ENCODE data around the gene TREML1.

The TREML1 gene

DNA sequence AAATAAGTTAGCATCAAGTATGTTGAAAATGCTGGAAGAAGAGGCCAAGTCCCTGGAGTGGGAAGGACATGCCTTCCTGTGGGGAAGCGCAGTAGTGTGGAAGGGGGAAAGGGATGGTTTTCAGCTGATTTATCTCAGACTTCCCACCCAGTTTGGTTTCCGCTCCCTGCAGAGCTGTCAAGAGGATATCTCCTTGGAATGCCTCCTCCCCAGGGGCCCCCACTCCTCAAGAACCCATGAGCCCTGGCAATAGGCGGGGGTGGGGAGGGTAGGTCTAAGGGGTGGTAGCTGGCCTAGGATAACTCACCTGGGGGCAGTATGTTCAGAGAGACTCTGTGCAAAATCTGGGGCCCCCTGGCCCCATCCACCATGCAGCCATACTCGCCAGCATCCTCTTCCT is 696 bp downstream of the TREML1 start:
- Histone ChIP-seq H3K36me3 (ENCODE audit: control insufficient read depth in 1 of 2, insufficient read depth in 2 of 2, low read length in 2 of 2) (no peaks in the 10 kb centered on the region), H3K4me1 (ENCODE audit: control insufficient read depth in 1 of 2, insufficient read depth in 2 of 2, low read length in 2 of 2) (no peaks in the 10 kb centered on the region), H3K27me3 (ENCODE audit: control insufficient read depth in 1 of 2, insufficient read depth in 2 of 2, low read length in 2 of 2) (peaks cover 0 to 5% of the 10 kb centered on the region in 2 donors), H3K9ac (ENCODE audit: low read depth in 1 of 2, low read length in 2 of 2) (no peak overlapping the region), H3K4me3 (ENCODE audit: low read depth in 1 of 2, low read length in 2 of 2) (no peak overlapping the region), H3K27ac (ENCODE audit: low read depth, low read length) (no peak overlapping the region), H3K9me3 (ENCODE audit: control insufficient read depth in 1 of 2, low read length in 2 of 2) (no peaks in the 10 kb centered on the region)

- H3K9ac ChIP-seq (ENCODE audit: low read depth in 1 of 2, low read length in 2 of 2) = no peak overlapping the region
Observed at GRCh38 chr6:41150671-41151070, 3.5 kb downstream of the TREML1 start.

GRCh38 chr6:41147917-41148316 is 6.2 kb downstream of the TREML1 start:
- H3K9me3 ChIP-seq (ENCODE audit: control insufficient read depth in 1 of 2, low read length in 2 of 2) = no peaks in the 10 kb centered on the region
- H3K4me1 ChIP-seq (ENCODE audit: control insufficient read depth in 1 of 2, insufficient read depth in 2 of 2, low read length in 2 of 2) = no peaks in the 10 kb centered on the region
- H3K27ac ChIP-seq (ENCODE audit: low read depth, low read length) = no peak overlapping the region
- no peak overlapping the region for H3K4me3 ChIP-seq (ENCODE audit: low read depth in 1 of 2, low read length in 2 of 2)
- no peak overlapping the region for H3K9ac ChIP-seq (ENCODE audit: low read depth in 1 of 2, low read length in 2 of 2)
- H3K36me3 ChIP-seq (ENCODE audit: control insufficient read depth in 1 of 2, insufficient read depth in 2 of 2, low read length in 2 of 2) = no peaks in the 10 kb centered on the region
- H3K27me3 ChIP-seq (ENCODE audit: control insufficient read depth in 1 of 2, insufficient read depth in 2 of 2, low read length in 2 of 2) = no peaks in the 10 kb centered on the region

More at GRCh38 chr6:41150671-41151070, 3.5 kb downstream of the TREML1 start:
- no peaks in the 10 kb centered on the region for H3K4me1 ChIP-seq (ENCODE audit: control insufficient read depth in 1 of 2, insufficient read depth in 2 of 2, low read length in 2 of 2)
- no peak overlapping the region for H3K4me3 ChIP-seq (ENCODE audit: low read depth in 1 of 2, low read length in 2 of 2)
- no peaks in the 10 kb centered on the region for H3K9me3 ChIP-seq (ENCODE audit: control insufficient read depth in 1 of 2, low read length in 2 of 2)
- no peaks in the 10 kb centered on the region for H3K36me3 ChIP-seq (ENCODE audit: control insufficient read depth in 1 of 2, insufficient read depth in 2 of 2, low read length in 2 of 2)
- H3K27me3 ChIP-seq (ENCODE audit: control insufficient read depth in 1 of 2, insufficient read depth in 2 of 2, low read length in 2 of 2) = no peaks in the 10 kb centered on the region
- no peak overlapping the region for H3K27ac ChIP-seq (ENCODE audit: low read depth, low read length)

GRCh38 chr6:41136911-41137310 is 17.2 kb downstream of the TREML1 start:
- Histone ChIP-seq H3K4me1 (ENCODE audit: control insufficient read depth in 1 of 2, insufficient read depth in 2 of 2, low read length in 2 of 2) (no peaks in the 10 kb centered on the region), H3K9me3 (ENCODE audit: control insufficient read depth in 1 of 2, low read length in 2 of 2) (no peaks in the 10 kb centered on the region), H3K27ac (ENCODE audit: low read depth, low read length) (no peak overlapping the region), H3K36me3 (ENCODE audit: control insufficient read depth in 1 of 2, insufficient read depth in 2 of 2, low read length in 2 of 2) (no peaks in the 10 kb centered on the region), H3K27me3 (ENCODE audit: control insufficient read depth in 1 of 2, insufficient read depth in 2 of 2, low read length in 2 of 2) (no peaks in the 10 kb centered on the region), H3K4me3 (ENCODE audit: low read depth in 1 of 2, low read length in 2 of 2) (no peak overlapping the region), H3K9ac (ENCODE audit: low read depth in 1 of 2, low read length in 2 of 2) (no peak overlapping the region)

DNA sequence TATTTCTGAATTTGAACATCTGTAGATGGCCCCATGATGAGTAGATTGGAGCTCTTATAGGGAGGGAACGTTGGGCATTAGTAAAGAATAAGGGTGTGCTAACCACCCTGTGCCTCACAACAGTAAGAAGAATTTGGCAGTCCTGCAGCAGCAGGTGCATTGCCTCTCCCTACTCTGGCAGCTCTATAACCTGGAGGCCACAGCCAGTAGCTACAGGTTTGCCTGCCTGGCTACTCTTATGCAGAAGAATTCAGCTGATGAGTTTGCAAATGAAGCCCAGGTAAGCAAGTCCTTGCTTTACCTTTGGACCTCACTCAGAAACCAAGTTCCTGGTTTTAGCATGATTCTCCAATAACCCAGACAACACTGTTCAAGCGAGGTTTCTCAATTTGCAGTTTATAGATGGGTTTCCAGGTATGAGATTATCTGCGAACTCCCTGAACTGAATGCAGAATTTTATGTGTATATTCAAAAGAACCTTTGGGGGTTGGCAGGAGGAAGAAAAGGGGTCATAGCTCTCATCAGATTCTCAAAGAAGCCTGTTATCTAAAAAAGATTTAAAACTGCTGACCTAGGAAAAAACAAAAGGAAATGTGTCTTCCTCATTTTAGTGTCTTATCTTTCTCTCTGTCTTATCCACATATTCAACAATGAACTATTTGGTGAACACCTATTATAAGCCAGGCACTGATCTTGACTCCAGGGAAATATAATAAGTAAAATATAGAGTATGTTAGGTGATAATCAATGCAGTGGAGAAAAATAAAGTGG is 18.9 kb downstream of the TREML1 start:
- Histone ChIP-seq H3K36me3 (ENCODE audit: control insufficient read depth in 1 of 2, insufficient read depth in 2 of 2, low read length in 2 of 2) (no peaks in the 10 kb centered on the region), H3K4me3 (ENCODE audit: low read depth in 1 of 2, low read length in 2 of 2) (no peak overlapping the region)

DNA sequence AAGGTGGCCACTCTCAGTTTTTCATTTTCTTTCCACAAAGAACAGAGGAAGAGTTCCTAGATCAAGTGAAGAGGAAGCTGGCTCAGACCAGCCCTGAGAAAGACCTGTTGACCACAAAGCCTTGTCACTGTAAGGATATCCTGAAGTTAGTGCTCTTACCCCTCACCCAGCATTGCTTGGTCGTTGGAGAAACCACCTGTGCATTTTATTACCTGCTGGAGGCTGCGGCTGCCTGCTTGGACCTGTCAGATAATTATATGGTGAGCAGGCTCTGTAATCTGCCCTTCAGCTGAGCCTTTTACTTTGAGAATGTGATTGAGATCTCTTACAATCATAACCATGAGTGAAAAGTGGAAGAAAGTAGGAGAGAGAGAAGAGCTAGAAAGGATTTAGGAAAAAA is 21.9 kb downstream of the TREML1 start:
- no peak overlapping the region for H3K4me3 ChIP-seq (ENCODE audit: low read depth in 1 of 2, low read length in 2 of 2)
- no peaks in the 10 kb centered on the region for H3K9me3 ChIP-seq (ENCODE audit: control insufficient read depth in 1 of 2, low read length in 2 of 2)
- H3K9ac ChIP-seq (ENCODE audit: low read depth in 1 of 2, low read length in 2 of 2) = no peak overlapping the region
- no peaks in the 10 kb centered on the region for H3K36me3 ChIP-seq (ENCODE audit: control insufficient read depth in 1 of 2, insufficient read depth in 2 of 2, low read length in 2 of 2)
- no peaks in the 10 kb centered on the region for H3K4me1 ChIP-seq (ENCODE audit: control insufficient read depth in 1 of 2, insufficient read depth in 2 of 2, low read length in 2 of 2)
- no peaks in the 10 kb centered on the region for H3K27me3 ChIP-seq (ENCODE audit: control insufficient read depth in 1 of 2, insufficient read depth in 2 of 2, low read length in 2 of 2)
- H3K27ac ChIP-seq (ENCODE audit: low read depth, low read length) = no peak overlapping the region

More for the DNA sequence above, 18.9 kb downstream of the TREML1 start:
- Histone ChIP-seq H3K4me1 (ENCODE audit: control insufficient read depth in 1 of 2, insufficient read depth in 2 of 2, low read length in 2 of 2) (no peaks in the 10 kb centered on the region), H3K27ac (ENCODE audit: low read depth, low read length) (no peak overlapping the region), H3K9ac (ENCODE audit: low read depth in 1 of 2, low read length in 2 of 2) (no peak overlapping the region), H3K27me3 (ENCODE audit: control insufficient read depth in 1 of 2, insufficient read depth in 2 of 2, low read length in 2 of 2) (no peaks in the 10 kb centered on the region), H3K9me3 (ENCODE audit: control insufficient read depth in 1 of 2, low read length in 2 of 2) (no peaks in the 10 kb centered on the region)

GRCh38 chr6:41125282-41125681 is 28.9 kb downstream of the TREML1 start:
- no peak overlapping the region for H3K4me3 ChIP-seq (ENCODE audit: low read depth in 1 of 2, low read length in 2 of 2)
- no peaks in the 10 kb centered on the region for H3K27me3 ChIP-seq (ENCODE audit: control insufficient read depth in 1 of 2, insufficient read depth in 2 of 2, low read length in 2 of 2)
- H3K36me3 ChIP-seq (ENCODE audit: control insufficient read depth in 1 of 2, insufficient read depth in 2 of 2, low read length in 2 of 2) = no peaks in the 10 kb centered on the region
- H3K27ac ChIP-seq (ENCODE audit: low read depth, low read length) = no peak overlapping the region
- no peaks in the 10 kb centered on the region for H3K4me1 ChIP-seq (ENCODE audit: control insufficient read depth in 1 of 2, insufficient read depth in 2 of 2, low read length in 2 of 2)
- H3K9me3 ChIP-seq (ENCODE audit: control insufficient read depth in 1 of 2, low read length in 2 of 2) = no peaks in the 10 kb centered on the region
- H3K9ac ChIP-seq (ENCODE audit: low read depth in 1 of 2, low read length in 2 of 2) = no peak overlapping the region

GRCh38 chr6:41122918-41123317 is 31.2 kb downstream of the TREML1 start:
- Histone ChIP-seq H3K9me3 (ENCODE audit: control insufficient read depth in 1 of 2, low read length in 2 of 2) (no peaks in the 10 kb centered on the region), H3K9ac (ENCODE audit: low read depth in 1 of 2, low read length in 2 of 2) (no peak overlapping the region), H3K36me3 (ENCODE audit: control insufficient read depth in 1 of 2, insufficient read depth in 2 of 2, low read length in 2 of 2) (no peaks in the 10 kb centered on the region)

DNA sequence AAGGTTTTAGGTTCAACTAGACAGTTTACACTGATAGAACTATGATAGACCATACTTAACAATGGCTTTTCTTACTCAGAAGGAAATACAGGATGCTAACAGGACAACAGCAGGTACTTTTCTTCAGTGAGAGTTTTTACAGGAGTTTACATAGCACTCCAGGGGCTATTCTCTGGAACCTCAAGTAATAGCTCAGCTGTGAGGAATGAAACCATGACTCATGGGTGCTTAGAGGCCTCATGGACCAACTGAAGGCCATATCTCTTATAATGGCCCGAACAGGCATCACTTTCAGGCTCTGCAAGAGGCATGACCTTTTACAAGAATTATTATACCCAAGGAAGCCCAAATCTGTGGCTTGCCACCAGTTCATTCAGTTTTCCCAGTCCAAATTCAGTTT is 31.8 kb downstream of the TREML1 start:
- no peak overlapping the region for H3K27ac ChIP-seq (ENCODE audit: low read depth, low read length)
- H3K36me3 ChIP-seq (ENCODE audit: control insufficient read depth in 1 of 2, insufficient read depth in 2 of 2, low read length in 2 of 2) = no peaks in the 10 kb centered on the region
- H3K4me1 ChIP-seq (ENCODE audit: control insufficient read depth in 1 of 2, insufficient read depth in 2 of 2, low read length in 2 of 2) = no peaks in the 10 kb centered on the region
- no peaks in the 10 kb centered on the region for H3K27me3 ChIP-seq (ENCODE audit: control insufficient read depth in 1 of 2, insufficient read depth in 2 of 2, low read length in 2 of 2)
- H3K9ac ChIP-seq (ENCODE audit: low read depth in 1 of 2, low read length in 2 of 2) = no peak overlapping the region
- H3K4me3 ChIP-seq (ENCODE audit: low read depth in 1 of 2, low read length in 2 of 2) = no peak overlapping the region
- H3K9me3 ChIP-seq (ENCODE audit: control insufficient read depth in 1 of 2, low read length in 2 of 2) = no peaks in the 10 kb centered on the region

More at GRCh38 chr6:41122918-41123317, 31.2 kb downstream of the TREML1 start:
- H3K27me3 ChIP-seq (ENCODE audit: control insufficient read depth in 1 of 2, insufficient read depth in 2 of 2, low read length in 2 of 2) = no peaks in the 10 kb centered on the region
- no peak overlapping the region for H3K4me3 ChIP-seq (ENCODE audit: low read depth in 1 of 2, low read length in 2 of 2)
- no peak overlapping the region for H3K27ac ChIP-seq (ENCODE audit: low read depth, low read length)
- no peaks in the 10 kb centered on the region for H3K4me1 ChIP-seq (ENCODE audit: control insufficient read depth in 1 of 2, insufficient read depth in 2 of 2, low read length in 2 of 2)

DNA sequence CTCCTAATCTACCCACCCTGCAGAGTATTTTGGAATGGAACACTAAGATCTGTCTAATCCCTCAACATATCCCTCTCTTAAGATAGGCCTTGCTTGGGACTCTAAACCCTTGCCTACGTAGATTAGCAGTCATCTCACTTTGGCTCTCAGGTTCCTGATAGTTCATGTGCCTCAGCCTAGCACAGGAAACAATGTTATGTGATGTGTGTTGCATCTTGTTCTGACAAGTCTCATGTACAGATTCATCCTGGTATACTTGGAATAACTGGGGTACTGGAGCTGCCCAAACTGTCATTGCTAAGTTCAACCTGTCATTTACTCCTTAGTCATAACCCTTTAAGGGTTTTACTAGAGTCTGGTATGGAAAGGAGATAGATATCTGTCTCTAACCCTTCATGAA is 34.1 kb downstream of the TREML1 start:
- Histone ChIP-seq H3K4me3 (ENCODE audit: low read depth in 1 of 2, low read length in 2 of 2) (no peak overlapping the region), H3K36me3 (ENCODE audit: control insufficient read depth in 1 of 2, insufficient read depth in 2 of 2, low read length in 2 of 2) (no peaks in the 10 kb centered on the region), H3K4me1 (ENCODE audit: control insufficient read depth in 1 of 2, insufficient read depth in 2 of 2, low read length in 2 of 2) (no peaks in the 10 kb centered on the region), H3K9me3 (ENCODE audit: control insufficient read depth in 1 of 2, low read length in 2 of 2) (no peaks in the 10 kb centered on the region), H3K27ac (ENCODE audit: low read depth, low read length) (no peak overlapping the region), H3K27me3 (ENCODE audit: control insufficient read depth in 1 of 2, insufficient read depth in 2 of 2, low read length in 2 of 2) (no peaks in the 10 kb centered on the region), H3K9ac (ENCODE audit: low read depth in 1 of 2, low read length in 2 of 2) (no peak overlapping the region)

Measured in duodenal mucosa (tissue), 2 donors.